RWPE2 (cell line): ENCODE measurements around the gene CHCHD10.
A peak's percentile ranks its signal among the peaks of the same experiment; 100 is the strongest.

Source experiments
- ATAC-seq: fragments of 200-7000 bp; cut with Tn5 transposase; 3 replicates; pipeline ENCODE4 v1.9.1; 2021; ENCODE audit warnings: low read depth
- DNase-seq: peaks from one replicate; pipeline ENCODE4 v3.0.0-alpha.2; 2020; ENCODE audit warnings: low spot score
- H3K27ac ChIP-seq: fragments of 450-650 bp; 2 replicates; pipeline ENCODE4 v1.5.1; 2017; ENCODE audit warnings: mild to moderate bottlenecking; ENCODE audit not compliant: poor library complexity, severe bottlenecking
- H3K27me3 ChIP-seq: fragments of 250-450 bp; sonication (Bioruptor Pico); 2 replicates; pipeline ENCODE4 v1.5.1; 2021; ENCODE audit warnings: mild to moderate bottlenecking, moderate library complexity; ENCODE audit not compliant: insufficient read depth, poor library complexity, severe bottlenecking
- H3K36me3 ChIP-seq: fragments of 250-450 bp; sonication (Bioruptor Pico); 2 replicates; pipeline ENCODE4 v1.5.1; 2020; ENCODE audit warnings: low read depth, mild to moderate bottlenecking, moderate library complexity
- H3K4me1 ChIP-seq: fragments of 250-450 bp; sonication (Bioruptor Pico); 2 replicates; pipeline ENCODE4 v1.5.1; 2021; ENCODE audit warnings: mild to moderate bottlenecking, moderate library complexity; ENCODE audit not compliant: insufficient read depth, poor library complexity, severe bottlenecking
- H3K4me3 ChIP-seq: fragments of 250-450 bp; sonication (Bioruptor Pico); 2 replicates; pipeline ENCODE4 v1.5.1; 2021; ENCODE audit warnings: mild to moderate bottlenecking, moderate library complexity; ENCODE audit not compliant: severe bottlenecking
- H3K9me3 ChIP-seq: fragments of 250-450 bp; sonication (Bioruptor Pico); 2 replicates; pipeline ENCODE4 v1.5.1; 2021; ENCODE audit warnings: mild to moderate bottlenecking, moderate library complexity; ENCODE audit not compliant: severe bottlenecking
- CTCF ChIP-seq: fragments of 450-650 bp; IDR thresholded peaks from one replicate; pipeline ENCODE4 v1.5.1; 2017; ENCODE audit warnings: mild to moderate bottlenecking, moderate library complexity; ENCODE audit not compliant: poor library complexity, severe bottlenecking

Gene CHCHD10

GRCh38 chr22:23749841-23750301 is 17.9 kb downstream of the CHCHD10 start:
- Histone ChIP-seq H3K9me3 (no peaks in the 10 kb centered on the region), H3K36me3 (no peaks in the 10 kb centered on the region), H3K27ac (peak overlapping the region; percentile 64), H3K4me1 (peaks cover 7% of the 10 kb centered on the region), H3K27me3 (no peaks in the 10 kb centered on the region), H3K4me3 (peak overlapping the region; percentile 64)
- DNase-seq: no peak
- no peak for TF ChIP-seq CTCF
- no peak for ATAC-seq

GRCh38 chr22:23745791-23746190 is 22.0 kb downstream of the CHCHD10 start:
- Histone ChIP-seq H3K4me1 (peaks cover 5% of the 10 kb centered on the region), H3K27ac (no peak overlapping the region), H3K27me3 (no peaks in the 10 kb centered on the region), H3K4me3 (no peak overlapping the region), H3K36me3 (0 out of 2 replicates have a peak, but pooled peaks cover 5% of the 10 kb centered on the region), H3K9me3 (no peaks in the 10 kb centered on the region)
- no peak for DNase-seq
- TF ChIP-seq CTCF: no peak
- ATAC-seq: no peak

GRCh38 chr22:23744485-23744884 is 23.3 kb downstream of the CHCHD10 start:
- no peaks in the 10 kb centered on the region for H3K27me3 ChIP-seq
- H3K36me3 ChIP-seq: 0 out of 2 replicates have a peak, but pooled peaks cover 5% of the 10 kb centered on the region
- DNase-seq: no peak
- no peaks in the 10 kb centered on the region for H3K4me1 ChIP-seq
- H3K9me3 ChIP-seq: no peaks in the 10 kb centered on the region
- TF ChIP-seq CTCF: no peak
- ATAC-seq: no peak
- H3K4me3 ChIP-seq: no peak overlapping the region
- no peak overlapping the region for H3K27ac ChIP-seq

GRCh38 chr22:23744001-23744400 is 23.8 kb downstream of the CHCHD10 start:
- H3K36me3 ChIP-seq: 0 out of 2 replicates have a peak, but pooled peaks cover 5% of the 10 kb centered on the region
- no peaks in the 10 kb centered on the region for H3K4me1 ChIP-seq
- no peak for DNase-seq
- no peak overlapping the region for H3K27ac ChIP-seq
- no peak for ATAC-seq
- no peaks in the 10 kb centered on the region for H3K27me3 ChIP-seq
- no peak for TF ChIP-seq CTCF
- H3K4me3 ChIP-seq: no peak overlapping the region
- no peaks in the 10 kb centered on the region for H3K9me3 ChIP-seq

- TF ChIP-seq CTCF: no peak
- DNase-seq (no peak), ATAC-seq (no peak)
- H3K9me3 ChIP-seq: no peaks in the 10 kb centered on the region
- H3K36me3 ChIP-seq: 0 out of 2 replicates have a peak, but pooled peaks cover 5% of the 10 kb centered on the region
- no peaks in the 10 kb centered on the region for H3K4me1 ChIP-seq
- no peaks in the 10 kb centered on the region for H3K27me3 ChIP-seq
- no peak overlapping the region for H3K4me3 ChIP-seq
- H3K27ac ChIP-seq: no peak overlapping the region
These were observed 24.5 kb downstream of the CHCHD10 start for GRCh38 chr22:23743303-23743705.
